Measurements from ENCODE around the gene CCDC170.
A peak's percentile ranks its signal among the peaks of the same experiment; 100 is the strongest.

CCDC170 gene

DNA sequence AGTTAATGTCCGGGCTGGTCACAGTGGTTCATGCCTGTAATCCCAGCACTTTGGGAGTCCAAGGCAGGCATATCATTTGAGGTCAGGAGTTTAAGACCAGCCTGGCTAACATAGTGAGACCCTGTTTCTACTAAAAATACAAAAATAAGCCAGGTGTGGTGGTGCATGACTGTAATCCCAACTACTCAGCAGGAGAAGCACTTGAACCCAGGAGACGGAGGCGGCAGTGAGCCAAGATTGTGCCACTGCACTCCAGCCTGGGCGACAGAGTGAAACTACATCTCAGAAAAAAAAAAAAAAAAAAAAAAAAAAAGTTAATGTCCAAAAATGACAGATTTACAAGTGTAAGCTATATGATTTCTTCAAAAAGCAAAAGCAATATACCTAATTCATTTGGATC lies 124.9 kb downstream of the CCDC170 start:
- DNase-seq (ENCODE audit: low spot score): no peak

- DNase-seq (ENCODE audit: low spot score): no peak
Measured at GRCh38 chr6:151620179-151620578, 126.4 kb downstream of the CCDC170 start.

DNA sequence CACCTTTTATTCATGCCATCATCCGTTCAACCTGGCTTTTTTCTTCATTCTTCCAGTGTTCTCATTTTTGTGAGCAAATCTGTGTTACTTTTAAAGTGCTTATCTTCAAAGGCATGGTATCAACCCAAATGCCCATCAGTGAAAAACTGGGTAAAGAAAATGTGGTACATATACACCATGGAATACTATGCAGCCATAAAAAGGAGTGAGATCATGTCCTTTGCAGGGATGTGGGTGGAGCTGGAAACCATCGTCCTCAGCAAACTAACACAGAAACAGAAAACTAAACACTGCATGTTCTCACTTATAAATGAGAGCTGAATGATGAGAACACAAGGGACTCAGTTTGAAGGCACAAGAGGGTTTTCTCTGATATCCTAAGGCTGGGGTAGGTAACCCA lies 130.3 kb downstream of the CCDC170 start:
- no peak for DNase-seq (ENCODE audit: low spot score)

GRCh38 chr6:151624481-151624880 lies 130.7 kb downstream of the CCDC170 start:
- DNase-seq (ENCODE audit: low spot score): no peak

DNA sequence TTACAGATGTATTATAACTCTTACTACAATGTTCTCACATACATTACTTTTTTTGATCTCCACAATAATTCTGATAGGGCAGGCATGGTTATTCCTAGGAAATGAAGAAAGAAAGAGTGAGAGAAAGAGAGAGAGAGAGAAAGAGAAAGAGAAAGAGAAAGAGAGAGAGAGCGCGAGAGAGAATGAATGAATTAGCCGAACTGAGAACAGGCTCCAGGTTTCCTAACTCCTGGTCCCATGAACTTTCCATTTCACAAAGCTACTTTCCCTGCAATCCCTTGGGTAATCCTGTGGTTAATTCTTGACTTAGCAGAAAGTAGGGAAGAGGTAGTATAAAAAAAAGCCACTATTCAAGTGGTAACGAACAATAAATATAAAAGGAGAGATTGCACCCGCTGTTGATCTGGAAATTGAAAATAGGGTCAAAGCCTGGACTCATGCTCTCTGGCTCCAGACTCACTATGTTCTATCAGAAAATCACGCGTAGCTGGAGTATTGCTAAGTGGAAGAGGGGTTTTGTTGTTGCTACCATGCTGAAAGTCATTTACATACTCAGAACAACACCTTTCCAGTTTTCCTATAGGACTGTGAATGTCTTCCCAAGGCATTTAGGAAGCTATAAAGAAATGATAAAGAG lies 131.2 kb downstream of the CCDC170 start:
- no peak for DNase-seq (ENCODE audit: low spot score)

DNA sequence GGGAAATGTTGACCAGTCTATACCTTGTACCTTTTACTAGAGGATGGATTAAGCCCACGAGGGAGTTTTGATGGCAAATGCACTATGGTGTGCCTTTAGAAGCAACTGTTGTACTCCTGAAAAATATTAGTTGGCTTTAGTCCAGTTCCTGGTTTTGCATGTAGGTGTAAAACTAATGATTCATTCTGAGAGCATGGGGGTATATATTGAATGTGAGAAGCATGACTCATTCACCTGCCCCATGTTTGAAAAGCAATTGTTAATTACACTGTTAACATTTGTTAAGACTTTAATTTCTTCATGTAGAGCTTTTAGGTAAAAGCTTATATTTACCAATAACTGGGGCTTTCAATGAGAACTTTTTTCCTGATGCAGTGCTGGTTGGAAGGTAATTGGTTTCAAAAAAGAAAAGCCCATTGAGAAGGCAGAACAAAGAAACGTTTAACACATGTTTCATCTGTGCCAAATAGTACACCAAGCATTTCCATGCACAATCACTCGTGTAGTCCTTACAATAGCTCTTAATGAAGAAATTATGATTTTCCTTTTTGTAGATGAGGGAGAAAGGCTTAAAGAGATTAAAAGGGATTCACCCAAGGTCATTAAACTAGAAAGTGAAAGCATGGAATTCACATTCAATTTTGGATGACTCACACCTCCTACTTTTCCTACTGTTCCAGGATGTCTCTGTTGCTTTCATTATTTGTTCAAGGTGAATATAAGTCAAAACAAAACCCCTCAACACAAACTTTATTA lies 134.1 kb downstream of the CCDC170 start:
- peak; percentile 74 for DNase-seq (ENCODE audit: low spot score)

- DNase-seq (ENCODE audit: low spot score): no peak
Measured at GRCh38 chr6:151629791-151630190, 136.0 kb downstream of the CCDC170 start.

GRCh38 chr6:151630387-151630786 lies 136.6 kb downstream of the CCDC170 start:
- no peak for DNase-seq (ENCODE audit: low spot score)

- DNase-seq (ENCODE audit: low spot score): no peak
Measured at GRCh38 chr6:151630991-151631655, 137.3 kb downstream of the CCDC170 start.

GRCh38 chr6:151632415-151632987 lies 138.7 kb downstream of the CCDC170 start:
- DNase-seq (ENCODE audit: low spot score): no peak

GRCh38 chr6:151633526-151634335 lies 139.9 kb downstream of the CCDC170 start:
- no peak for DNase-seq (ENCODE audit: low spot score)

GRCh38 chr6:151634336-151634720 lies 140.5 kb downstream of the CCDC170 start:
- no peak for DNase-seq (ENCODE audit: low spot score)

- DNase-seq (ENCODE audit: low spot score): no peak
Measured at GRCh38 chr6:151635741-151636140, 141.9 kb downstream of the CCDC170 start.

DNA sequence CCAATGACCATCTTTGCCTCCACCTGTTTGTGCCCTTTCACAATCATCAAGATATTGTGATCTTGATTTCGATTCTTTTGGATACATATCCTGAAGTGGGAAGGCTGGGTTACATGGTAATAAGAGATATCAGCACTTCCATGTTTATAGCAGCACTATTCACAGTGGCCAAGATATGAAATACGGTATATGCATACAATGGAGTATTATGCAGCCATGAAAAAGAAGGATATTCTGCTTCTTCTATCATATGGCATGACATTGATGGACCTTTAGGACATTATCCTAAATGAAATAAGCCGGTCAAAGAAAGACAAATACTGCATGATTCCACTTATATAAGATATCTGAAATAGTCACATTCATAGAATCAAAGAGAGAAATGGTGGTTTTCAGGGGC lies 144.0 kb downstream of the CCDC170 start:
- DNase-seq (ENCODE audit: low spot score): no peak

- no peak for DNase-seq (ENCODE audit: low spot score)
Measured at GRCh38 chr6:151639750-151640149, 145.9 kb downstream of the CCDC170 start.

DNA sequence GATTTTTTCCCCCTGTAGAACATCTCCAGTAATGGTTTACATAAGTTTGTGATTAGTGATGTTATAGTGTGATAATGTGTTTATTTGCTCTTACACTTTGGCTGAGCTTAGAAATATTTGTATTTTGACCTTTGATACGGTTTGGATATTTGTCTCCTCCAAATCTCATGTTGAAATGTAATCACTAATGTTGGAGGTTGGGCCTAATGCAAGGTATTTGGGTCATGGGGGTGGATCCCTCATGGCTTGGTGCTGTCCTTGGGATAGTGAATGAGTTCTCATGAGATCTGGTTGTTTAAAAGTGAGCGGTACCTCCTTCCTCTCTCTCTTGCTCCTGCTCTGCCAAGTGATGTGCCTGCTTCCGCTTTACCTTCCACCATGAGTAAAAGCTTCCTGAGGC lies 147.2 kb downstream of the CCDC170 start:
- no peak for DNase-seq (ENCODE audit: low spot score)

DNA sequence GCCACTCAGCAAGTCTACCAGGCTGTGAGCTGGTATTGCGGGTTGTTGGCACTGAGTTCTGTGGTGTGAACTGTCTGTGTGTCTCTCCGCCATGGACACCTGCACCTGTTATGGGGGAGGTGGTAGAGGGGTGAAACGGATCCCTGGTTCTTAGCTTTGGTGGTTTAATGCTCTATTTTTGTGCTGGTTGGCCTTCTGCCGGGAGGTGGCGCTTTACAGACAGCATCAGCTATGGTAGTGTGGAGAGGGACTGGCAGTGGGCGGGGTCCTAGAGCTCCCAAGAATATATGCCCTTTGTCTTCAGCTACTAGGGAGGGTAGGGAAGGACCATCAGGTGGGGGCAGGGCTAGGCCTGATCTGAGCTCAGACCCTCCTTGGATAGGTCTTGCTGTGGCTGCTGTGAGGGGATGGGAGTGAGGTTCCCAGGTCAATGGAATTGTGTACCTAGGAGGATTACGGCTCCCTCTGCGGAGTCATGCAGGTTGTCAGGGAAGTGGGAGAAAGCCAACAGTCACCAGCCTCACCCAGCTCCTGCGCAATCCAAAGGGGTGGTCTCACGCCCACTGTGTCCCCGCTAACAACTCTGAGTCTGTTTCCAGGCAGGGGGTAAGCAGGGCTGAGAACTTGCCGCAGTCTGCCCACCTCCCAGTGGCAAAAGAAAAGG lies 154.3 kb downstream of the CCDC170 start:
- no peak for DNase-seq (ENCODE audit: low spot score)

- DNase-seq (ENCODE audit: low spot score): no peak
Measured at GRCh38 chr6:151649835-151650234, 156.0 kb downstream of the CCDC170 start.

- DNase-seq (ENCODE audit: low spot score): no peak
Measured at GRCh38 chr6:151651639-151652038, 157.8 kb downstream of the CCDC170 start.

- no peak for DNase-seq (ENCODE audit: low spot score)
Measured at GRCh38 chr6:151652325-151652724, 158.5 kb downstream of the CCDC170 start.

GRCh38 chr6:151655099-151655498 lies 161.3 kb downstream of the CCDC170 start:
- no peak for DNase-seq (ENCODE audit: low spot score)

GRCh38 chr6:151656392-151656791 lies 162.6 kb downstream of the CCDC170 start:
- no peak for DNase-seq (ENCODE audit: low spot score)
